ENCODE results near the gene HIRIP3.
"Not testable (repeated sequence)": the region's sequence is repeated elsewhere in the genome, so short reads cannot be mapped to it uniquely, and the experiment has no call there.

The HIRIP3 gene

DNA sequence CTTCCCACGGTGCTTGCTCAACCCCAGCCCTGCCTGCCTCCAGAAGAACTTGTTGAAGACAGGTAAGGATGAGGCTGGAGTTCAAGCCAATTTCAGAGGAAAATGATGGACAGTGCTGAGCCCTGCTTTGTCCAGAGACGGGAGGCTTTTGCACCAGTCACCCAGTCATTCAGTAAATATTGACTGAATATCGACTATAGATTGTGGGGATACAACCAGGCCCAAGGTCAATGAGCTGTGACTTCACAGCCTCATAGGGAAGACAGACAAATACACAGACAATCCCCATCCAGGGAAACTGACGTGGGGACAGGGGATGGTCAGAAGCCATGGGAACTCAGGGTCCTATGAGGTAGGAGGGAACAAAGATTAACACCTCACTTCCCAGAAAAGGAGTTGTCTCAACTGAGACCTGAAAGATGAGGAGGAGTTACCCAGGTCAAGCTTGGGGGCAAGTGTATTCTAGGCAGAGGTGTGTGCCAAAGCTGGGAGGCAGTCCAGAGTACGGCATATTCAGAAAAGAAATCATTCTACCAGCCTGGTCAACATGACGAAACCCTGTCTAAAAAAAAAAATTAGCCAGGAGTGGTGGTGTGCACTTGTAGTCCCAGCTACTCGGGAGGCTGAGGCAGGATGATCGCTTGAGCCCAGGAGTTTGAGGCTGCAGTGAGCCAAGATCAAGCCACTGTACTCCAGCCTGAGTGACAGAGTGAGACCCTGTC is 21.3 kb upstream of the HIRIP3 start:
- no peak for DNase-seq

DNA sequence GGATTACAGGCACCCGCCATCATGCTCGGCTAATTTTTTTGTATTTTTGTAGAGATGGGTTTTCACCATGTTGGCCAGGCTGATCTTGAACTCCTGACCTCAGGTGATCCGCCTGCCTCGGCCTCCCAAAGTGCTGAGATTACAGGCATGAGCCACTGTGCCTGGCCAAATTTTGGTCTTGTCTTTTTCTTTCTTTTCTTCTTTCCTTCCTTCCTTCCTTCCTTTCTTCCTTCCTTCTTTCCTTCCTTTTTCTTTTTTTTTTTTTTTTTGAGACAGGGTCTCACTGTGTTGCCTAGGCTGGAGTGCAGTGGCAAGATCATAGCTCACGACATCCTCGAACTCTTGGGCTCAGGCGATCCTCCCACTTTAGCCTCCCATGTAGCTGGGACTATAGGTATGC is 20.0 kb upstream of the HIRIP3 start:
- DNase-seq, result not testable (repeated sequence)

DNA sequence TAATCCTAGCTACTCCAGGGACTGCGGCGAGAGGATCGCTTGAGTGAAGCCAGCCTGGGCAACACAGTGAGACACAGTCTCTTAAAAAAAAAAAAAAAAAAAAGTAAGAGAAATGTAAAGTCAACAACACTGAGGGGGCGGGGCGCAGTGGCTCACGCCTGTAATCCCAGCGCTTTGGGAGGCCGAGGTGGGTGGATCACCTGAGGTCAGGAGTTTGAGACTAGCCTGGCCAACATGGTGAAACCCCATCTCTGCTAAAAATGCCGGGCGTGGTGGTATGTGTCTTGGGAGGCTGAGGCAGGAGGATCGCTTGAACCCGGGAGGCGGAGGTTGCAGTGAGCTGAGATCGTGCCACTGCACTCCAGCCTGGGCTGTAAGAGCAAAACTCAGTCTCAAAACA is 17.2 kb upstream of the HIRIP3 start:
- DNase-seq, result not testable (repeated sequence)

DNA sequence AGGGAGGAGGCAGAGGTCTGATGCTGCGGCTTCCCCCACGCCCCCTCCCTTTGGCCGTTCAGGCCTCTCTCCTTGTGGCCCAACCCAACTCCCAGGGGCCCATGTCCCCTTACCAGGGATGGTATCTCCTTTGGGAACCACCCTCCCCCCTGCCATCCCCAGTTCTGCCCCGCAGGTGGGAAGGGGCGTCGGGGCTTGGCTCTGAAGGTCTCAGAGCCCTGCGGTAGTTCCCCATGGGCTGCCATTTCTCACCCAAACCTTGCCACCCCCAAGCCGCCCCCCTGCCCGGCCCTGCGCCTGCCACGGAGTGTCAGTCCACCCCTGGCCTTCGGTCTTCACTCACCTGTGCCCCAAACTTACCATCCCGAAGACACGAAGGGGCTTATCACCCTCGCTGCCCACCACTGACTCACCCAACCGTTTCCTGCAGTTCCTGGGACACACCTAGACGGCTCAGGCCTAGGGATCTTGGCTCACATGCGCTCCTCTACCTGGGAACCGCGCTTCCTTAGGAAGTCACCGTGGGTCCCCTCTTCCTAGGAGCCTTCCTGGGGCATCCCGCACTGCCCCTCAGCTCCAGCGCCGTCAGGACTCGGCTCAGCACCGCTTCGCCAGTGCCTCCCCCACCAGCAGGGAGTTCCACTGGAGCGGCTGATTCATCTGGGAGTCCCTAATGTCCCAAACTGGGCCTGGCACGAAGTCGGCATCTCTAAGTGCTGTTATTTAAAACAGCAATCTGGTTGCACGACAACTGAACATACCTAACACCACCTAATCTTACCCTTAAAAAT is 16.5 kb upstream of the HIRIP3 start:
- DNase-seq, result no peak

DNA sequence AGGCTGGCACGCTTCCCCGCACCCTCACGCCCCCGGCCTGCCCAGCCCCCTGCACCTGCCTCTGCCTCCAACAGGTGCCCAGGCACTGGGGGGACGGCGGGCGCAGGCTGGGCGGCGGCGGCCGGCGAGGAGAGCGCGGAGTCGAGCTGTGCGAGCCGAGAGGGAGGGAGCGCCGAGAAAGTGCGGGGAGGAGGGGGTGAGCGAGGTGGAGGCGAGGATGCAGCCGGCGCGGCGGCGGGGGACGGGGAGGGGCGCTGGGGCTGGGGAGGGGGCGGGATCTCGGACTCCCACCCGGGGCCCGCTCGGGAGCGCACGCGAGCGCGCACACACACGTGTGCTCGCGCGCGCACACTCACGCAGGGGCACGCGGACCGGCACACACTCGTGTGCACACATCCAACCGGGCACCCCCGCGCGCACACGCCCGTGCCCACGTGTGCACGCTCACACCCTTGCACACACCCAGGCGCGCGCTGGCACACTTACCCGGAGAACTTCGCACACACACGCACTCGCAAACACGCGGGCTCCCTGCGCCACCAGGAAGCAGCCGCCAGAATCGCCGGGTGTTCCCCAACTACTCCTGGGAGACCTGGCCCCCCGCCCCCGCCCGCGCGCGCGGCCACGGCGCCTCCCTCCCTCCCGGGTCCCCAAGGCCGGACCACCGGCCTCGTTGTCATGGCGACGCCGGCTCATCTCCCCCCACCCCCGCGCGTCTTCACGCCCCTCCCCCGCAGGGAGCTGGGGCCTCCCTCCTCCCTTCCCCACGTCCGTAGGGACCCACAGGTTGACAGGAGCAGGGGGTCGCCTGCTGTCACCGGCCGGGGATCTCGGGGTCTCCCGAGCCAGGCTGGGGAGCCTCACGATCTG is 15.7 kb upstream of the HIRIP3 start, which contains the start of gene DOC2A:
Gene DOC2A, minus strand, starts transcription at position 184 of the 870 bp plus-strand sequence. CDS start 805 bp downstream, outside the sequence.
- DNase-seq, result no peak

DNA sequence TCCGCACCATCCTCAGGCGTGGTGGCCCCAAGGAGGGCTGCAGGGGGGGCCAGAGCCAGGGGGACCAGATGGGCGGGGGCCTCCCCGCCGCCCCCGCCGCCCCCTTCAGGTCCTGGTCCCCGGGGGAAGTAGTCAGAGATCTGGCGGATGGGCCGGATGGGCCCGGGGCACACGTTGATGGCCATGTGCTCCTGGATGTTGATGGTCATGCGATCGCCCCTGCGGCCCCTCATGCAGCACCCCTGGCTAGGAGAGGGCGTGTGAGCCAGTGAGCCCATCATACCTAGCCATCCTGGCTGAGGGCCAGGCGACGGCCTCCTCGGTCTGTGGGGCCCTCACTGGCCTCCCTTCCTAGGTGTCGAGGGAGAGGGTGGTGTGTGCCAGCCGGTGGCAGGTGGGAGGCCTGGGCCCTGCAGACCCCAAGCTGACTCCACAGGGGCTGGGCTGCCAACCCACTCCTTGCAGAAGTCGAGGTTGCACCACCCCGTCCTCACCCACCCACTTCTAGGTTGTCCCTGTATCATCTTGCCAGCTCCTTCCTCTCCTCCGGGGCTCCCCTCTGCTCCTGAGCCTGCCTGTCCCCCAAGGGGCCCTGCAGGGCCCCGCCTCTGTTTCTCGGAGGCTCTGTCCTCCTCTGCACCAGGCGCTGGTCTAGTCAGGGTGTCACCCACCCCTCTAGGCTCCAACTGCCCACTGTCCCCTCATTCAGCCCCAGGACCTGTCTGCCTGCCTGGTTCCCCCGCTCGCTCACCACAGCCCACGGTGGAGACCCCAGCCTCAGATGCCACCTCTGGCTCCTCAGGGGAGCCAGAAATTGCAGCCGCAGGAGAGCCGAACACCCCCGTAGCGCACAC is 14.8 kb upstream of the HIRIP3 start:
- DNase-seq, result no peak

DNA sequence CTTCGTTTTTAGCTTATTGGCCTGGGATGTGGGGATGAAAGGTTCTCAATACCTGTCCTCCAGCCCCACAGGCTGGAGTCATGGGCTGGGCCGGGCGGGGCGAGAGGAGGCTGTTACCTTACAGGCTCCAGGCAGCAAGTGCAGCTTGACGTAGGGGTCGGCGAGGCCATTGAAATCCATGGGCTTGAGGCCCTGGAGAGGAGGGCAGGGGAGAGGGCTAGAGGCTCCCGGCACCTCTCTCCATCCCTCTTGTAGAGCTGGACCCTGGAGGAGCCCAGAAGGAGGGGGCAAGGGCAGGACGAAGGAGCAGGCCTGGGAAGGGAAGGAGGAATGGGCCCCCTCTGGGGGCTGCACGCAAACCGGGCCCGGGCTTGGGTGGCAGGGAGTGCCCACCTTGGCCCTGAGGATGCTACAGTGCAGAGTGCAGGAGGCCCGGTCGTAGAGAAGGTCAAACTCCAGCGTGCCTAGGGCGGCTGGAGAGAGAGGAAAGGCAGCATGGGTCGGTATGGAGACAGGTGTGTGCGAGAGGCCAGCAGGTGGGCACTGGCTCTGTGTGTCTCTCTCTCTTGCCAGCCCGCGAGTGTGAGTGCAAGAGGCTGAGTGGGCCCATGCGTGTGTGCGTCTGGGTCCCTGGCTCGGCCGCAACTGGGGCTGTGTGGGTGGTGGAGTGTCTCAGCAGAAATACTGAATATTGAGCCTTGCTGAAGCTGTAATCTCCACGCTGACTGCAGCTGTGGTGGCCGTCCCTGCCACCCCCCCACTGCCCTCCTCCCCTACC is 13.9 kb upstream of the HIRIP3 start:
- DNase-seq, result no peak

DNA sequence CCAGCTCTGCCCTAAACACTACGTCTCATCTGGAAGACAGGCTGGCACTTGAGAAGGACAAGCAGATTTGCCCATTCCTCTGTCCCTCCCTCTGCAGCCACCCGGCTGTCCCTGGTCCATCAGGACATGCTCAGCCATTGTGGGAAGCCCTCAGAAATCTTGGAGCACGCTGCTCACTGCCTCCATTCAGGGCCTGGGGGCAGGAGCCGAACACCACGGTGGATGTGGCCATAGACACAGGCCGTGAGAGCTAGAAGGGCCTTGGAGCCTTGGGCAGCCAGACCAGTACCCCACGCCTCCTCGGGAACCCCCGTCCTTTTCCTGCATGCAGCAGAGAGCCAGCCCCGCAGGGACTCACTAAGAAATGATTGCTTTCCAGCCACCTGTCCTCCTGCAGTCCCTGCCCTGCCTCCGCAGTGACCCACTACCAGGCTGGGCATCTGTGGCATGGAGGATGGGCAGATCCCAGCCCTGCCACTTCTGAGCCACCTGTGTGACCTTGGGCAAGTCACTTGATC is 12.0 kb upstream of the HIRIP3 start:
- no peak for DNase-seq

DNA sequence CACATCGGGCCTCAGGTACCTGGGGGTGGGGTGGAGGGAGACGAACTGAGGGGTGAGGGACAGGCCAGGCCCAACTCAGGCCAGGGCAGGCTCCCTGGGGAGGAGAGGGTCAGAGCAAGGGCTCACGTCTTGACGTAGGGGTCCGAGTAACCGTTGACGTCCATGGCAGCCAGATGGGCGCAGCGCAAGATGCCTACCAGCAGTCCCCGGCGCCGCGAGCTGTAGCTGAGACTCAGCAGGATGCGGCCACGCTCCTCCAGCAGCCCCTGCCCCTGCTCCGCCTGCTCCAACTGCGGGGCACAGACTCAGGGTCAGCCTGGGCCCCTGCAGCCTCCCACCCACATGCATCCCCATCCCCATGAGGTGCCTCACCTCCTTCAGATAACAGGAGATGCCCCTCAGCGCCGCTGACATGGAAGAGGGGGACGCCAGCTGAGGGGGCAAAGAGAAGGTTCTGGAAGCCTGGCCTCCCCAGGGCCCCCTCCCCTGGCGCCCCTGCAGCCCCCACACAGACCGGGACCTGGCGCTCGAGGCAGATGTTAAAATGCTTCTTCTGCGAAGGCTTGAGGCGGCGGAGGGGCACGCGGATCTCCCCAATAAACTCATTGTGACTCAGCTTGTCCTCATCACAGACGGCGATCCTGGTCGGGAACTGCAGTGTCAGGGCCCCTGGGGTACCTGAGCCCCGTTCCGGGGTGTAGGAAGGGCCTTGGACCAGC is 11.4 kb upstream of the HIRIP3 start:
- no peak for DNase-seq

DNA sequence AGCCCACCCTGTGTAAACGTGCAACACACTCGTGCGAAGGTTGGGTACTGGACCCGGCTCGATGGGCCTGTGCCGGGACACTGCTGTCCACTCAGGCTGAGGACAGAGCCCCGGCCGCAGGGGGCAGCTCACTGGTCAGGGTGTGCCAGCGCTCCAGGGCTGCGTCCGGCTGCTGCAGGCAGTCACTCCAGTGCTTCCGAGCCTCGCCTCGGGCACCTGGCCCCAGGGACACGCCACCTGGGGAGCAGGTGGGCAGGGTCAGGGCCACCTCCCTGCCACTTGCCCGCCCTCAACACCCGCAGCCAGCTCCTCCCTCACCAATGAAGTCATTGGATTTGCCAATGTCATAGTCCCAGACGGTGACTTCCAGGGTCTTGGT is 10.7 kb upstream of the HIRIP3 start:
- DNase-seq, result no peak

DNA sequence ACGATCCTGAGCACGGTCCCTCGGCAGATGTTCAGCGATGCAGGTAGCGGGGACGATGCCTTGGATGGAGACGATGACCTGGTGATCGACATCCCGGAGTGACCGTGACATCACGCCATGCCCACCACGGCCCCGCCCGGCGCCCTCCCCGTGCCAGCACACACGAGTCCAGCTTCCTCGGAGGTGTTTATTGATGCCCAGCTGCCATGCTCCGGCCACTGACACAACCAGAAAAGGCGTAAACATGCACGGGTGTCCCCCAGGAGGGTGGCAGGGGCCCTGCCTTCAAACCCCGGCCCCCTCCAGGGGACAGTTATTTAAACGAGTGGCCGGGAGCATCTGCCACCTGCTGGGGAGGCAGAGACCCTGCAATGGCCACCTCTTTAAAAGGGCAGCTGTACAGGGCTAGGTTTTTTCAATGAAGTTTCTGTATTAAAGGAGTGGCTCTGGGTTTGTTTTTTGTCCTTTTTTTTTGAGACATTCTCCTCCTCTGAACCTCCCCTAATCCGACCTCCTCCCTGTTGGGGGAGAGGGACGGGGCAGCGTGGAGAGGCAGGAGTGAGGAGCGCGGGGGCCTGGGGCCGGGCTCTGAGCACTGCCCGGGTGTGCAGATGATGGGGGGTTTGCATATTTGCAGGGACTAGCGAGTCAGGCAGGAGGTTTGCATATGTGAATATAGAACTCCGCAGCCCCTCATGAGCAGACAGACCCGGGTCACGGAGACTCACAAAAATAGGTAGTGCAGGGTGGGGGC is 10.1 kb upstream of the HIRIP3 start:
- no peak for DNase-seq

DNA sequence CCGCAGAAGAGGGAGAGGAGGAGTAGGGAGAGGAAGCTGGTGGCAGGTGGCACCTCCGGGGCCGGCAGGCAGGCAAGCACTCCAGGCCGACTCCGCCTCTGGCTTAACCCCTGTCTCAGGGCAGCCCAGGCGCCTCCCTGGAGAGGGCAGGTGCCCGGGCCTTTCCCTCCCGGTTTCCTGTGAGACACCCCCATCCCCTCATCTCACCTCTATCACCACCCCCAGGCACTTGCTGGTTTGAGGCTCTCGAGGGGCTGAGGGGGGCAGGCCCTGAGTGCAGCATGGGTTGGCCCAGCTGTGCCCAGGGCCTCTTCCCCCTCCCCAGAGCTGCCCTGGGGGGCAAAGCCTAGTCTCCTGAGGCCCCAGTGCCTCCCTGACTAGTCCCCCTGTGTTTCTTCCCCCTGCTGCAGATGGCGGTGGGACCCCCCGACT is 9.4 kb upstream of the HIRIP3 start:
- no peak for DNase-seq

DNA sequence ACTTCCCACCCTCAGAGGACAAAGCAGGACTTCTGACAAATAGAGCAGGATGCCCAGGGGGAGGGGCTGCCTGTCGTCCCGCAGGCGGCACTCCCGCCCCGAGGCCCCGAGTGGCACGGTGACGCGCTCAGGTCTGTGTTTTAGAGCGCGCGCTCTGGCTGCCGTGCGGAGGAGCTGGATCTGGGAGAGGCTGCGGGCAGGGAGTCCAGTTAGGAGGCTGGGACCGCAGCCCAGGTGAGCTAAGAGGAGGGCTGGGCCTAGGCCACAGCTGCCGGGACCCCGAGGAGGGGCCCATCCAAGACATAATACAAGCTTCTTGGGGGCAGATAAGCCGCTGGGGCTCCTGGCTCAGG is 9.0 kb upstream of the HIRIP3 start:
- no peak for DNase-seq

DNA sequence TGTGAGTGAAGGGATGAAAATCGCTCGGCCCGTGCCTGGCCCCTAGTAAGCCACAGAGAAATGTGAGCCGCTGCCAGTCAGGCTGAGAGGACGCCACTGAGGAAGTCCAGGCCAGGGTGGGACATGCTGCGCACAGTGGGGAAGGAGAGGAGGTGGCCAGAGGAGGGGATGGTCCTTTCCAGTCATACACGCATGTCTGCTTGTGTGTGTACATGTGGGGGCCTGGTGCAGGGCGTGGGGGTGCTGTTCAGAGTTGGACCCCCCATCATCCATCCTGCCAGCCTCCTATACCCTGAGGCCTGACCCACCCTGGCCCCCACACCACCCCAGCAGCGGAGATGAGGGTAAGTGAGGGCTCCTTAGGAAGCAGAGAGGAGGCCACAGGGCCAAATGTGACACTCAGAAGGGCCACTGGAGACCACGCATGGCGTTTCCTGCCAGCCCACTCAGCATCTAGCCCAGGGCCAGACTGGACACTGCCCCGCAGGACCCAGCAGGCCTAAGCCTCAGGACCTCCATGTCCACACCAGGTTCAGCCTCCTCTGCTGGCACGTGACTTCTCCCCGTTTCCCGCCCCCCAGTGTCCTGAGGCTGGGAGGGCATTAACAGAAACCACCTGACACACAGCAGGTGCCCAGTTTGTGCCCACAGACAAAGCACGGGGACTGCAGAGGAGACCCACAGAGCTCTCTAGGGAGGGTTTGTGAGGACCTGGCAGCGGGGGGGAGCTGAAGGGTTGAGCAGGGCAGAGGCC is 8.4 kb upstream of the HIRIP3 start:
- DNase-seq, result no peak

DNA sequence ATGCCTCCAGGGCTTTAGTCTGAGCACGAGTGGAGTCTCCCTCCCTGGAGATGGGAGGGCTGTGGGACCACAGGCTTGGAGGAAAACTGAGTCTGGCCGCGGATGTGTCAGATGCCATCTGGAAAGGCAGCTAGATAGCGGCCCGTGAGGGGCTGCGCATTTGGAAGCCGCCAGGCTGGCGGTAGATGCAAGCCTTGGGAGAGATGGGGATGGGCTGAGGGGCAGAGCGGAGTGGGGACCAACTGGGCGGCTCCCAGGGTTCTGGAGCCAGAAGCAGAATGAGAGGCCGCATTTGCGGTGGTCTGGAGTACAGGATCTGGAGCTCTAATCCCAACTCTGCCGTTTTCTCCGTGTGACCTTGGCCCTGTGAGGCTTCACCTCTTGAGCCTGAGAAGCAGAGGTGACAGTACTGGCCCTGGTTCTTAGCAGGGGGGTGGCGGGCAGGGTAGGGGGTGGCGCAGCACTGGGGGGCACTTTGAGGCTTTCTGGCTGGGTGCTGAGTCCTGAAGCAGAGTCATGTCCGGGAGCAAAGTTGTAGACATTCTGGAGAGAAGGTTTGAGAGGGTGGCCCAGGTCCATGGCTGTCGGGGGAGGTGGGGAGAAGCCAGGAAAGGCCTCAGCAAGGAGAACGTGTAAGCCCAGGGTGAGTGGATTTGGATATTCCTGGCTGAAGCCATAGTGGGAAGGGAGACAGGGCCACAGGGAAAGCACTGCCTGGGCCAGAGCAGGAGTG is 7.4 kb upstream of the HIRIP3 start:
- DNase-seq, result no peak

DNA sequence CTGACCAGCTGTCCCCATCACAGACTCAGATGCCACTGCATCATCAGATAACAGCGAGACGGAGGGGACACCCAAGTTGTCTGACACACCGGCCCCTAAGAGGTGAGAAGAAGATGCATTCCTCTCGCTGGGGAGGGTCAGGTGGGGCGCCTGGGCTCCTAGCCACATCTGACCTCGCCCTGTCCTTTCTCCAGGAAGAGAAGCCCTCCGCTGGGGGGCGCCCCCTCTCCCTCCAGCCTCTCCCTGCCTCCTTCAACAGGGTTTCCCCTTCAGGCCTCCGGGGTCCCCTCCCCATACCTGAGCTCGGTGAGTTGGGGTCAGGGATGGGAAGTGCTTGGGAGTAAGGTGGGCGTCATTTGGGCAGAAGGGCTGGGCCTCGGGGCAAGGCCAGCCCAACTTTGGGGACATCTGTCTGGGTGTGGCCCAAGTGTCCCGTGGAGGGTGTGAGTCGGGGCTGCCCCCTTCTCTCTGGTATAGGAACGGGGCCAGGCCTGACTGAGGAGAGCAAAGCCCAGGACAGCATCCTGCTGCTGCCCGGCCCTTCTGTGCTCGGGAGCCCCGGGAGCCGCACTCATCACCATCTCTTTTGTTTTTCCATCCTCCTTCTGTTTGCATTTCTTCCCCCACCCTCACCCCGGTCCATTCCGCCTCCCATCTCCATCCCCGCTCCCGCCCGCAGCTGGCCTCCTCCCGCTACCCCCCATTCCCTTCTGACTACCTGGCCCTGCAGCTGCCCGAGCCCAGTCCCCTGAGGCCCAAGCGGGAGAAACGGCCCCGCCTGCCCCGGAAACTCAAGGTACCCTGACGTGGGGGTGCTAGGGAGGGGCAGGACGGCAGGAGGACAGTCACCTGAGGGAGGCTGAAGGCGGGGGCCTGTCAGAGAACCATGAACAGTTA is 5.6 kb upstream of the HIRIP3 start:
- no peak for DNase-seq

DNA sequence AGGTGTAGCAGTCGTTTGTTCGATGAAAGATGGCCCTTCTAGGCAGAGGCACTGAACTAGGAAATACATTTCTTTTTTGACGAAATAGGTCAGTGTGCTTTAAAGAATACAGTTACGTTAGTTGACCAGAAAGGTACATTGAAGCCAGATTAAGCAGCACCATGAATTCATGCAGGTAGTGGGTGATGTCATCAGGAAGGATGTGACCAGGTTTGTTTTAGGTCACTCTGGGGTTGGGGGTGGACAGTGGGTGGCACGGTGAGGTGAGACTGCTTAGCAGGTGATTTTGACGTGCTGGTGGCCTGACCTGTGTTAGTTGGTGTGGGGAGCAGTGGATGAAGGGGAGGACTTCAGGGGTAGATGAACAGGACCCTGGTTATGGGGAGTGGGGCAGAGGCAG is 4.2 kb upstream of the HIRIP3 start:
- DNase-seq, result no peak

All from left hindlimb (tissue), 1 donor.